Dedifferentiated amniotic fluid mesenchymal stem cell (primary cell): ENCODE measurements around the gene WTAP.
"Not testable (repeated sequence)": the region's sequence is repeated elsewhere in the genome, so short reads cannot be mapped to it uniquely, and the experiment has no call there.

Experiments used
- DNase-seq: peaks from one replicate; pipeline ENCODE4 v3.0.0-alpha.2; 2016; ENCODE audit errors: extremely low spot score

Gene WTAP

GRCh38 chr6:159729598-159730331 lies 2.5 kb downstream of the WTAP start:
- DNase-seq = no peak

GRCh38 chr6:159730332-159730676 lies 3.0 kb downstream of the WTAP start:
- DNase-seq = no peak

GRCh38 chr6:159732550-159732949 lies 5.2 kb downstream of the WTAP start:
- DNase-seq = not testable (repeated sequence)

- not testable (repeated sequence) for DNase-seq
These were observed 6.1 kb downstream of the WTAP start for GRCh38 chr6:159733395-159733794.

GRCh38 chr6:159736908-159737307 lies 9.6 kb downstream of the WTAP start:
- no peak for DNase-seq

- DNase-seq = no peak
These were observed 12.0 kb downstream of the WTAP start for GRCh38 chr6:159739341-159739740.

GRCh38 chr6:159742165-159742564 lies 14.9 kb downstream of the WTAP start:
- no peak for DNase-seq

- no peak for DNase-seq
These were observed 17.8 kb downstream of the WTAP start for GRCh38 chr6:159745081-159745480.

- DNase-seq = no peak
These were observed 19.5 kb downstream of the WTAP start for GRCh38 chr6:159746759-159747158.

GRCh38 chr6:159748127-159748526 lies 20.8 kb downstream of the WTAP start:
- not testable (repeated sequence) for DNase-seq

GRCh38 chr6:159751448-159751847 lies 24.1 kb downstream of the WTAP start:
- no peak for DNase-seq

GRCh38 chr6:159753081-159753872 lies 26.0 kb downstream of the WTAP start:
- DNase-seq = no peak

- DNase-seq = no peak
These were observed 27.1 kb downstream of the WTAP start for GRCh38 chr6:159754401-159754800.

GRCh38 chr6:159754959-159755914 lies 27.9 kb downstream of the WTAP start:
- DNase-seq = no peak

- no peak for DNase-seq
These were observed 29.2 kb downstream of the WTAP start for GRCh38 chr6:159756508-159756907.

- DNase-seq = no peak
These were observed 31.0 kb downstream of the WTAP start for GRCh38 chr6:159758031-159759001.

- no peak for DNase-seq
These were observed 32.3 kb downstream of the WTAP start for GRCh38 chr6:159759645-159760044.

GRCh38 chr6:159760602-159761057 lies 33.3 kb downstream of the WTAP start:
- peak; percentile 16 for DNase-seq

GRCh38 chr6:159761129-159761872 lies 34.0 kb downstream of the WTAP start:
- no peak for DNase-seq
